HG03575 (cell line): Measurements from ENCODE around the gene SASH1.

Experiments
- ATAC-seq: cut with Tn5 transposase; IDR thresholded peaks from one replicate; pipeline ENCODE4 v1.9.1; 2021; ENCODE audit not compliant: unreplicated experiment, insufficient number of reproducible peaks, low FRiP score; ENCODE audit errors: extremely low read depth

SASH1 gene

DNA sequence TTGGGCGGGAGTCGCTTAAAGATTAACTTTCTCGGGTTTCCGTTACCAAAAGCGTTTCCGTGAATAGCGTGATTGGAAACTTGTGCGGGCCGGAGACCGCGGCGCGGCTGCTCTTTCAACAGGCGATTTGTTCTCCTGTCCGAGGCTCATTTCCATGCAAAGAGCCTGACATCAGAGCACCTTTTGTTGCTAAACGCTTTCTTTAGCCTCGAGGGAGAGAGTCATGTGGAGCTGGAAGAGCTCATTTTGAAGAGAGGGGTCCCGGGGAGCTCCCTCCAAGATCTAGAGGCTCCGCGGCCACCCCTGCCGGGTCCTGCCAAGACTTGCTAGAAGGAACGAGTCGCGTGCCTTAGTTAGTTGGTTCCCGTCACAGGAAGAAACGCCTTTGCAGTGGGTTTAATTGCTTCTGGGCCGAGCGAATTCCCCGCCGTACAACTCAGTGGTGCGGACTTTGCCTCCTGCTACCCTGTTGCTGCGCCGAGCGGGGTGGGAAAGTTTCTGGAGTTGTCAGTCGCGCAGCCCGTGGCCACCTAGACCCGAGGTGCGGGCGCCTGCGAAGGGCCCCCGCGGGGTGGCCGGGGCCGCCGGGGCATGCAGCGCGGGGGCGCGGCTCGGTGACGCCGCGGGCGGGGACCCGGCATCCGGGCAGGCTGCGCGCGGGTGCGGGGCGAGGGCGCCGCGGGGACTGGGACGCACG is at the start of gene SASH1:
SASH1 (plus strand) TSS at position 489 of the 697 bp plus-strand sequence. CDS start 230 bp downstream, outside the sequence.
- ATAC-seq: no peak

GRCh38 chr6:148293181-148293995 is 49.2 kb upstream of the SASH1 start:
- no peak for ATAC-seq

- ATAC-seq: no peak
Observed at GRCh38 chr6:148294059-148294458, 48.6 kb upstream of the SASH1 start.

- no peak for ATAC-seq
Observed at GRCh38 chr6:148295261-148295887, 47.3 kb upstream of the SASH1 start.

DNA sequence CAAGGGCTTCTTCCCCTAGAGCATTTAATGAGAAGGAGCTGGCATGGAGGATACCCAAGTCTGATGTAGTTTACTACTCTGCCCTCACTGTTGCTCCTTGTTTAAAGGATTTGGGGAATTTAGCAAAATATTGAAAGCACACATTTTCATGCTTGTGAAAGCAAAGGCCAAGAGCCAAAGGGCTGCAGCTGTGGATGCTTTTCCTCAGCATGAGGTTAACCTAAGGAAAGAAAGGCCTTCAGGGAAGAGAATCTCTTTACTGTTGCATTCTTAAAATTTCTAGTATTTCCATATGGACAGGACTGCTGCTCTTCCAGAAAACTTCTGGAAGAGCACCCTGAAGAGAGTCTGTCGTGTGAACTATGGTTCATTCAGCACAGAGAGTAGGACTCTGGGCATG is 45.9 kb upstream of the SASH1 start:
- ATAC-seq: no peak

- ATAC-seq: no peak
Observed at GRCh38 chr6:148298683-148299082, 44.0 kb upstream of the SASH1 start.

DNA sequence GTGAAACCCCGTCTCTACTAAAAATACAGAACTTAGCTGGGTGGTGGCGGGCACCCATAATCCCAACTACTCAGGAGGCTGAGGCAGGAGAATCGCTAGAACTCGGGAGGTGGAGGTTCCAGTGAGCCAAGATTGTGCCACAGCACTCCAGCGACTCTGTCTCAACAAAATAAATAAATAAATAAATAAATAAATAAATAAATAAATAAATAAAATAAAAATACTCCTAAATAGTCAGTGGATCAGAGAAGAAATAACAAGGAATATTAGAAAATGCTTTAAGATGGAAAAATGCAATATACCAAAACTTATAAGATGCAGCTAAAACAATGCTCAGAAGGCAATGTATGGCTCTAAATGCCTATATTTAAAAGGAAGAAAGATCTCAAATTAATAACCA is 39.0 kb upstream of the SASH1 start:
- ATAC-seq: no peak

- no peak for ATAC-seq
Observed at GRCh38 chr6:148304976-148305375, 37.7 kb upstream of the SASH1 start.

DNA sequence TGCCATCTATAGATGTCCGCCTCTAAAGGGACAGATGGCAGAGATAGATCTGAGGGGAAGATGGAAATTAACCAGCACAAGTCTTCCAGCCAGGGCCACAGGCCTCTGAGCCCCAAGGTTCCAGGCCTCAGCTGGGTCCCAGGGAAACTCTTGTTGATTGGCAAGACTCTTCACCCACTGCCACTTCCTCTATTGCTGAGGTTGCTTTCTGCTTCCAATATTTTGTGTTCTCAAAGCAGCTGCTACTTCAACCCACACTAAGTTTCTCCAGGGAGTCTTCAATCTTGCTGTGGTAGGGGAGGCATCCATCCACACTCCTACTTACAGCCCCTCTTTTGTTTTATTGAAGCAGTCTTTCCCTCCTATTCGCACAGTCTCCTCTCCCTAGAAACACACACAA is 36.4 kb upstream of the SASH1 start:
- no peak for ATAC-seq

DNA sequence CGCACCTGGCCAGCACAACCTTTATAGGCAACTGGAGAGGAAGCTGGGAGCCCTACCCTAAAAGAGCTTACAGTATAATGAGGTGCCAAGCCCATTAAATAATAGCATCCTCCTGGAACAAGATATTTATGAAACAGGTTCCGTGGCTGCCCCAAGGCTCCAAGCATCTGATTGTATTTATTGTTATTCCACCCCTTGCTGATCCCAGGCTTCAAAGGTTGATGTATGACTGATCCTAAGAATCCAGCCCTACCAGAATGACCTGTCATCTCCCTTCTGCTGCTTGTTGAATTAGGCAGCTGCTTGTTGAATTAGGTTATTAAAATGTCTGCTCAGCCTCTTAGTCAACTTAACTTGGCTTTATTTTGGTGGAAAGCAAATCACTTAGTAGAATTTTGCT is 35.2 kb upstream of the SASH1 start:
- no peak for ATAC-seq

DNA sequence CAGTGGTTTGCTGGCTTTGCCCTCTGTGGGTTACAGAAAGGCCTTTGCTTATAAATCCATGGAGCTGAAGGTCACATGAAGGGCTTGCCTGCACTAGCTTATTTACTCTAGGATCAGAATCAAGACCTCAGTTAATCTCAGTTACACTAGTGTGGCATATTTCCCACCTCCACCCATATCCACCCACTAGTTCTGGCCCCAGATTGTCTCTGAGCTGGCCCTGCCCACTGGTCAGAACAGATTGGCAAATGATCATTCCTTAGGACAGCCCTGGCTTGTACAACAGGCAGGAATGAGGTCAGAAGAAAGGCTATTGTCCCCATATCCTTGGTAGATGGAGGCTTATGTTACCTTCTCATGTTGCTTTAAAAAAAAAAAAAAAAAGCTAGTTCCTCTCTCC is 33.3 kb upstream of the SASH1 start:
- no peak for ATAC-seq

- ATAC-seq: no peak
Observed at GRCh38 chr6:148311966-148312669, 30.5 kb upstream of the SASH1 start.

- no peak for ATAC-seq
Observed at GRCh38 chr6:148313488-148313887, 29.1 kb upstream of the SASH1 start.

DNA sequence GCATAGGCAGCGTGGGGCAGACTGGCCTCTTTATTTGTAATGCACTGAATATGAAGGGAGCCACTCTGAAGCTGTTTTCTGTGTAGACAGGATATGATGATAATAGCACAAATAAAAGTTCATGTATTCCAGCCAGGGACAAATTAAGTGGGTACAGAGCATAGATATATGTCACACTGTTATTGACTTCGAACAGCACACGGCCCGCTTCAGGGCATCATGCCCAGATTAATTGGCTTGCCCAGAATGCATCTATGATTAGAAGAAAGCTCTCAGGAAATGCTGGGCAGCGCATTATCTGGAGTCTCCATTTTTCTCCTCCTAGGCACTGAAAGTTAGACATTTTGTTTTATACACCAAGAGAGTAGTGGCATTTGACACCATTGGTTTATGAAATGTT is 26.3 kb upstream of the SASH1 start:
- ATAC-seq: no peak

- no peak for ATAC-seq
Observed at GRCh38 chr6:148317051-148317450, 25.6 kb upstream of the SASH1 start.

DNA sequence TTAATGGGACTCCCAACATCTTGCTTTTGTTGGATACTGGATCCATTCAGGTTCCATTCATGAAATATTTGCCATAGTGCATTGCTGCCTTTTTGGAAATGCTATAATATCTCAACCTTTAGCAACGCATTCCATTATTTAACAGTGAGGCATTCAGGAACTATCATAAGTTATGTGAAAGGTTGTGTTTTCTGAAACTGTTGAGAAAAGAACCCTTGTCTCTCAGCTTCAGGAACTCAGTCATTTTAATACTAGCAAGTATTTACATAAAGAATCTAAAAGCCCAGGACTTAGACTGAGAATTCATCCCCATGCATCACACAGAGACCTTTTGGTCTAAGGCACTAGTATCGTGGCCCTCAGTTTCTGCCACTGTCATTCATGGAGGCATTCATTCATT is 24.9 kb upstream of the SASH1 start:
- no peak for ATAC-seq

DNA sequence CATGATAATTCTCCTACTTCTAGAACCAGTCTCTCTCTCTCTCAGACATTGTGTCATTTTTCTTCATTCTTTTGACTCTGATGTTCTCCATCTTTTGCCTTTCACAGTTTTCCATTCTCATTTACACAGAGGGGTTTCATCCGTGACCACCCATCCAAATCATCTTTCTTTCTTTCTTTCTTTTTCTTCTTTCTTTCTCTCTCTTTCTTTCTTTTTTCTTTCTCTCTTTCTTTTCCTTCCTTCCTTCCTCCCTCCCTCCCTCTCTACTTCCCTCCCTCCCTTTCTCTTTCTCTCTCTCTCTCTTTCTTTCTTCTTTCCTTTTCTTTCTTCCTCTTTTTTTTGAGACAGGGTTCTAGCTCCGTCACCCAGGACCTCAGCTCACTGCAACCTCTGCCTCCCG is 19.9 kb upstream of the SASH1 start:
- ATAC-seq: no peak

DNA sequence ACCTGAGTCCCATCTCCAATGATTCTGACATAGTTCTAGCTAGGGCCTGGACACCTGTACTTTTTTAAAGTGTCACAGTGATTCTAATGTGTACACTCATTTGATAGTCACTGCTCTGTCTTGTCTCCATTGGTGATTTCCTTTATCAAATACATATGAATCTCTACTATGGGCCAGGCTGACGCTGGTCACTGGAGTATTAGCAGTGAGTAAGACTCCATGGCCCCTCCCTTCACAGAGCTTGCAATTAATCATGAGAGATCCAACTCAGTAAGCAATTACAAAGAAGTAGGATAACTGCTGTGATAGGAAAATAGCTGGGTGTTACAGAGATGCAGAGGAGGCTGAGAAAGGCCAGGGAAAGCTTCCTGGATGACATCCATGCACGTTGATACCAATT is 19.3 kb upstream of the SASH1 start:
- ATAC-seq: no peak

- no peak for ATAC-seq
Observed at GRCh38 chr6:148324297-148324985, 18.2 kb upstream of the SASH1 start.
